LNCaP clone FGC (cell line): ENCODE data around the gene TRAF2.

Source experiments
- DNase-seq: peaks from one replicate; pipeline ENCODE4 v3.0.0-alpha.2; 2011; ENCODE audit warnings: low read depth
- H3K4me3 ChIP-seq: 2 replicates; pipeline ENCODE4 v1.5.1; 2011; ENCODE audit warnings: mild to moderate bottlenecking, low read depth, low read length, control low read depth
- CTCF ChIP-seq: IDR thresholded peaks from 2 replicates; pipeline ENCODE4 v1.5.1; 2012; ENCODE audit warnings: mild to moderate bottlenecking; ENCODE audit not compliant: control insufficient read depth, insufficient read depth; ENCODE audit errors: extremely low read depth

Gene TRAF2

GRCh38 chr9:136965771-136966484 is 79.6 kb downstream of the TRAF2 start:
- H3K4me3 ChIP-seq = no peak overlapping the region
- DNase-seq = no peak
- no peak for TF ChIP-seq CTCF

DNA sequence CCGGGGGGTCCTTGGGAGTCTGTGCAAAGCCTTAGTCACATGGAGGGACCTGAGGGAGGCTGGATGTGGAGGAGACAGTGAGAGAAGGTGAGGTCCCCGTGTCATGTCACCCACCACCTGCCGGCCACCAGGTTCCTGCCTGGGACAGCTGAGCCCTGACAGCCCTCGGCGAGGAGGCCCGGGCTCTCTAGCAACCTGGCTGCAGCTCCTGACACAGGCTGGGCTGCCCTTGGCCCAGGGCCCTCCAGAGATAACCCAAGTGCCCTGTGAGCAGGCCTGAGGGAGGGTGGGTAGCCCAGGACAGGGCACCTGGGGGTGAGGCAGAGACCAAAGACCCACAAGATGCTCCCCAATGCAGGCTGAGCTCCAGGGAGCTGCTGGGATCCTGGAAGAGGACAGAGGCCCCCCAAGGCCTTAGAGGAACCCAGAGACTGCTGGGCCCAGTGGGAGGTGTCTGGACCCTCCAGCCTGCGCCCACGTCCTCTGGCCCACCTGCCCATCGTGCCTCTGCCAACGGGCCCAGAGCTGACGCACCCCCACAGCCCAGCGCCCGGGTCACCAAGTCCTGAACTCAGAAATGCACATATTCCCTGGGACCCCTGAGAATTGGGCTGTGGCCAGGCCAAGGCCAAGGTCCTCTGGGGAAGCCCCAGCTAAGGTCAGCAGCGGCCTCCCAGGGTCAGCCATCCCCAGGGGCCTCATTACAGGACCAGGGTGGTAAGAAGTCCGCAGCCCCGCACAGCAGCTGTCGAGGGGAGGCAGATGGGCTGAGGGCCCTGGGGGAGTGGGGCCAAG is 82.2 kb downstream of the TRAF2 start:
- H3K4me3 ChIP-seq = no peak overlapping the region
- no peak for TF ChIP-seq CTCF
- DNase-seq = no peak

- DNase-seq = no peak
- no peak for TF ChIP-seq CTCF
- no peak overlapping the region for H3K4me3 ChIP-seq
Measured at GRCh38 chr9:136969150-136969549, 82.8 kb downstream of the TRAF2 start.

- no peak overlapping the region for H3K4me3 ChIP-seq
- no peak for DNase-seq
- TF ChIP-seq CTCF = no peak
Measured at GRCh38 chr9:136969774-136970173, 83.5 kb downstream of the TRAF2 start.

DNA sequence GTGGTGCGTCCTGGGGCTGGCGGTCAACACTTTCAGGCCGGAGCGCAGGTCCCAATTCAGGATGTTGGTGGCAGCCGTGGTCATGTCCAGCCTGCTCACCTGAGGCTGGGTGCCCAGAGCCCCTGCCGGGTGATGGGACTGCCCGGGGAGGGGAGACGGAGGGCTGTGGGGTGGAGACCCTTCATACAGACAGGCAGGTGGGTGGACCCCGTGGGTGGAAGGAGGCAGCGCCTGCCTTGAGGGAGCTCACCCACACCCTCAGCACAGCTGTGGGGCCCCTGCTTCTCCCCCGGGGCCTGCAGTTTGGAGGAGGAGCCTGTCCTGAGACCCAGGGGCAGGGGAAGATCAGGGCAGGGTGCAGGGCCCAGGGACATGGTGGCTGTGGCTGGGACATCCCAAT is 84.0 kb downstream of the TRAF2 start:
- TF ChIP-seq CTCF = no peak
- no peak overlapping the region for H3K4me3 ChIP-seq
- no peak for DNase-seq

DNA sequence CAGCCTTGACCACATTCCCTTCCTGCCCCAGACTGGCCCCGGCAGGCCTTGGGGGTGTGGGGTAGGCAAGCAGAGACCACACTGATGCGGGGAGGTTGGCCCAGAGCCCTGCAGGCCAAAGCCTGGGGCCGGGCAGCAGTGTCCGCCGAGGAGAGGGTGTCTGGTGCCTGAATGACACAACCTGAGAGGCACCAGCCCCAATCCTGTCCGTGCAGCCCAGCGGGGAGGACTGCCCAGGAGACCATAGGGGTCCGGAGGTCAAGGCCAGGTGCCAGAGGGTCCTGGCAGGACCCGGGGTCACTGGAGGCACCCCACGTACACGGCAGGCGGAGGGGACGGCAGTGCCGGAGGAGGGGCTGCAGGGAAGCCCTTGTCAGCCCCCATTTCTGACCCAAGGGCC is 85.4 kb downstream of the TRAF2 start:
- TF ChIP-seq CTCF = no peak
- no peak overlapping the region for H3K4me3 ChIP-seq
- DNase-seq = no peak

- no peak overlapping the region for H3K4me3 ChIP-seq
- no peak for TF ChIP-seq CTCF
- no peak for DNase-seq
Measured at GRCh38 chr9:136972335-136972734, 86.0 kb downstream of the TRAF2 start.
